Mammary epithelial cell (primary cell): ENCODE measurements around the gene ACVR1.

Experiments used
- CTCF ChIP-seq, 2 donors: IDR thresholded peaks in 1 of 2; conservative IDR thresholded peaks in 1 of 2; 2 replicates each; pipeline ENCODE4 v1.5.1; 2011 to 2012; ENCODE audit warnings: inconsistent platforms in 2 of 2, low read length in 2 of 2, mild to moderate bottlenecking in 2 of 2, control low read depth in 1 of 2, low read depth in 1 of 2; ENCODE audit not compliant: insufficient read depth in 1 of 2; ENCODE audit errors: extremely low read depth in 1 of 2
- EZH2 ChIP-seq: IDR thresholded peaks from 2 replicates; pipeline ENCODE4 v1.6.1; 2012; ENCODE audit warnings: low read length, inconsistent platforms, borderline replicate concordance

GRCh38 chr2:157699009-157699408 is 177.1 kb downstream of the ACVR1 start:
- TF ChIP-seq CTCF (conservative IDR thresholded peaks at IDR 0.05 in 1 of 2, IDR thresholded peaks at IDR 0.05 in 1 of 2; ENCODE audit: extremely low read depth in 1 of 2, insufficient read depth in 1 of 2, low read depth in 1 of 2, low read length in 2 of 2) (no peak), EZH2 (no peak)
